GM23338 (cell line): Measurements from ENCODE around the gene MTAP. TPM values are rescaled to one million over a fixed set of nuclear protein-coding genes. Genes with fewer than 3 reads are reported as not detected.

Experiments
- ATAC-seq: fragments of 200-7000 bp; cut with Tn5 transposase; 3 replicates; pipeline ENCODE4 v1.9.1; 2020
- DNase-seq: peaks from one replicate; pipeline ENCODE4 v3.0.0-alpha.2; 2015; ENCODE audit warnings: low spot score
- H2AFZ ChIP-seq: fragments of 200-600 bp; sonication (generic); 2 replicates; pipeline ENCODE4 v1.8.0; 2016; ENCODE audit warnings: antibody characterized with exemption, mild to moderate bottlenecking, moderate library complexity
- H3F3A ChIP-seq: fragments of 200-600 bp; sonication (generic); replicated peaks from 2 replicates; pipeline ENCODE4 v1.8.0; 2017; ENCODE audit warnings: antibody characterized with exemption, mixed run types, low read depth
- H3K27ac ChIP-seq: fragments of 200-600 bp; sonication (generic); 2 replicates; pipeline ENCODE4 v1.6.1; 2016; ENCODE audit warnings: low read depth
- H3K27me3 ChIP-seq: fragments of 200-600 bp; sonication (generic); 2 replicates; pipeline ENCODE4 v1.8.0; 2016; ENCODE audit warnings: mild to moderate bottlenecking, mixed run types, moderate library complexity; ENCODE audit not compliant: insufficient read depth
- H3K36me3 ChIP-seq: fragments of 200-600 bp; sonication (generic); 2 replicates; pipeline ENCODE4 v1.8.0; 2016; ENCODE audit warnings: mild to moderate bottlenecking; ENCODE audit not compliant: insufficient read depth
- H3K4me1 ChIP-seq: fragments of 200-600 bp; sonication (generic); 2 replicates; pipeline ENCODE4 v1.8.0; 2016; ENCODE audit warnings: mild to moderate bottlenecking, moderate library complexity; ENCODE audit not compliant: insufficient read depth
- H3K4me2 ChIP-seq: fragments of 200-600 bp; sonication (generic); 2 replicates; pipeline ENCODE4 v1.7.1; 2017; ENCODE audit warnings: mixed run types
- H3K4me3 ChIP-seq: fragments of 200-600 bp; sonication (generic); 2 replicates; pipeline ENCODE4 v1.6.1; 2016; ENCODE audit warnings: mixed run types
- H3K79me2 ChIP-seq: fragments of 200-600 bp; sonication (generic); replicated peaks from 2 replicates; pipeline ENCODE4 v1.8.0; 2017; ENCODE audit warnings: mild to moderate bottlenecking; ENCODE audit not compliant: insufficient read depth
- H3K9me2 ChIP-seq: fragments of 200-600 bp; sonication (generic); 2 replicates; pipeline ENCODE4 v1.8.0; 2017; ENCODE audit not compliant: insufficient read depth
- H4K20me1 ChIP-seq: fragments of 200-600 bp; sonication (generic); replicated peaks from 2 replicates; pipeline ENCODE4 v1.8.0; 2017; ENCODE audit warnings: mild to moderate bottlenecking; ENCODE audit not compliant: insufficient read depth
- H3K27ac Mint-ChIP-seq: 2 replicates; pipeline ENCODE4 v1.8.0; 2020; ENCODE audit warnings: inconsistent platforms, mild to moderate bottlenecking, moderate library complexity, mixed read lengths
- H3K27me3 Mint-ChIP-seq: 3 replicates; pipeline ENCODE4 v1.8.0; 2022; ENCODE audit warnings: low read depth, mild to moderate bottlenecking, moderate library complexity, mixed read lengths, inconsistent platforms; ENCODE audit not compliant: insufficient read depth, poor library complexity
- H3K36me3 Mint-ChIP-seq: 3 replicates; pipeline ENCODE4 v1.8.0; 2021; ENCODE audit warnings: low read depth, mild to moderate bottlenecking, inconsistent platforms, moderate library complexity, mixed read lengths
- H3K4me1 Mint-ChIP-seq: 3 replicates; pipeline ENCODE4 v1.8.0; 2020; ENCODE audit warnings: mild to moderate bottlenecking, inconsistent platforms, mixed read lengths
- H3K4me3 Mint-ChIP-seq: 3 replicates; pipeline ENCODE4 v1.8.0; 2021; ENCODE audit warnings: moderate library complexity, mild to moderate bottlenecking, inconsistent platforms, mixed read lengths
- H3K9me3 Mint-ChIP-seq: 3 replicates; pipeline ENCODE4 v1.8.0; 2020; ENCODE audit warnings: moderate library complexity, mild to moderate bottlenecking, inconsistent platforms, mixed read lengths
- CREB1 ChIP-seq: fragments of 250-450 bp; sonication (Bioruptor Pico); IDR thresholded peaks from 2 replicates; pipeline ENCODE4 v1.5.0; 2020; ENCODE audit warnings: low read depth, mild to moderate bottlenecking, moderate library complexity
- EZH2phosphoT487 ChIP-seq: fragments of 200-600 bp; sonication (generic); IDR thresholded peaks from one replicate; pipeline ENCODE4 v1.8.1; 2018; ENCODE audit warnings: antibody characterized with exemption; ENCODE audit not compliant: unreplicated experiment
- JUNB ChIP-seq: IDR thresholded peaks from one replicate; pipeline ENCODE4 v1.6.1; 2016; ENCODE audit warnings: antibody characterized with exemption; ENCODE audit not compliant: unreplicated experiment
- NANOG ChIP-seq: IDR thresholded peaks from 2 replicates; pipeline ENCODE4 v1.6.1; 2016; ENCODE audit warnings: antibody characterized with exemption, borderline replicate concordance
- STAT1 ChIP-seq: IDR thresholded peaks from one replicate; pipeline ENCODE4 v1.6.1; 2016; ENCODE audit warnings: antibody characterized with exemption; ENCODE audit not compliant: unreplicated experiment
- ZNF114 ChIP-seq: fragments of 250-450 bp; sonication (Bioruptor Pico); IDR thresholded peaks from 2 replicates; pipeline ENCODE4 v1.5.0; 2020; ENCODE audit warnings: mild to moderate bottlenecking, moderate library complexity
- polyA plus RNA-seq: library from polyadenylated mRNA; unstranded; fragments of >200 nt; fragmentation: Nextera tagmentation; extraction: Ambion mirVana; gene quantifications from 2 replicates; pipeline ENCODE4 v1.2.1, GENCODE V29; 2016
- total RNA-seq: library from RNA; depleted of rRNA; stranded (reverse); fragments of >200 nt; shearing (Covaris generic); gene quantifications from 2 replicates; pipeline ENCODE4 v1.2.3, GENCODE V29; 2014
- TF ChIP-seq, protein P1 (sequence below): IDR thresholded peaks from one replicate; pipeline ENCODE4 v1.6.1; 2018; ENCODE audit warnings: antibody characterized with exemption; ENCODE audit not compliant: unreplicated experiment
- TF ChIP-seq, protein P2 (sequence below): IDR thresholded peaks from 2 replicates; pipeline ENCODE4 v1.6.1; 2016; ENCODE audit warnings: antibody characterized with exemption

Gene MTAP
- total and polyA plus RNA-seq, 2 experiments from 2014 or later: 61.8 to 70.0 TPM

DNA sequence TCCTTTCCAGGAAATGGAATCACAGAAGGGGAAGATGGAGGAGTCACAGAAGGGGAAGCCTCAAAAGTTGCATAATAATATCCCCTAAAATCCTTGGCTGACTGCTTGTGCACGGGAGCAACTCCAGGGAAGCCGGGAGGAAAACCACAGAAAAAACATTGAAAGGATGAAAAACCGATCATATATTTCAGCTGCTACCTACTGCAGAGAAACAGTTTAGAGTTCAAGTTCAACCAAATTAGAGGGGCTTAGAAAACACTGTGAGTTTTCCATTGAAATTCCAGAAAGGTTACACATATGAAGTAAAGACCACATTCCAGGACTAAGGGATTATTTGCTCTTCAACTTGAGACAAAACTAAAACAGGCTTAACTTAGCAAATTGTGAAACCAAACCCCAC lies 37.6 kb upstream of the MTAP start:
- ATAC-seq: no peak
- H3K27me3 ChIP-seq: peaks cover 79% of the 10 kb centered on the region
- no peaks in the 10 kb centered on the region for H3K36me3 Mint-ChIP-seq
- no peak for TF ChIP-seq ZNF114 (CRISPR knock-in tag)
- no peak for TF ChIP-seq JUNB
- TF ChIP-seq, protein P1, sequence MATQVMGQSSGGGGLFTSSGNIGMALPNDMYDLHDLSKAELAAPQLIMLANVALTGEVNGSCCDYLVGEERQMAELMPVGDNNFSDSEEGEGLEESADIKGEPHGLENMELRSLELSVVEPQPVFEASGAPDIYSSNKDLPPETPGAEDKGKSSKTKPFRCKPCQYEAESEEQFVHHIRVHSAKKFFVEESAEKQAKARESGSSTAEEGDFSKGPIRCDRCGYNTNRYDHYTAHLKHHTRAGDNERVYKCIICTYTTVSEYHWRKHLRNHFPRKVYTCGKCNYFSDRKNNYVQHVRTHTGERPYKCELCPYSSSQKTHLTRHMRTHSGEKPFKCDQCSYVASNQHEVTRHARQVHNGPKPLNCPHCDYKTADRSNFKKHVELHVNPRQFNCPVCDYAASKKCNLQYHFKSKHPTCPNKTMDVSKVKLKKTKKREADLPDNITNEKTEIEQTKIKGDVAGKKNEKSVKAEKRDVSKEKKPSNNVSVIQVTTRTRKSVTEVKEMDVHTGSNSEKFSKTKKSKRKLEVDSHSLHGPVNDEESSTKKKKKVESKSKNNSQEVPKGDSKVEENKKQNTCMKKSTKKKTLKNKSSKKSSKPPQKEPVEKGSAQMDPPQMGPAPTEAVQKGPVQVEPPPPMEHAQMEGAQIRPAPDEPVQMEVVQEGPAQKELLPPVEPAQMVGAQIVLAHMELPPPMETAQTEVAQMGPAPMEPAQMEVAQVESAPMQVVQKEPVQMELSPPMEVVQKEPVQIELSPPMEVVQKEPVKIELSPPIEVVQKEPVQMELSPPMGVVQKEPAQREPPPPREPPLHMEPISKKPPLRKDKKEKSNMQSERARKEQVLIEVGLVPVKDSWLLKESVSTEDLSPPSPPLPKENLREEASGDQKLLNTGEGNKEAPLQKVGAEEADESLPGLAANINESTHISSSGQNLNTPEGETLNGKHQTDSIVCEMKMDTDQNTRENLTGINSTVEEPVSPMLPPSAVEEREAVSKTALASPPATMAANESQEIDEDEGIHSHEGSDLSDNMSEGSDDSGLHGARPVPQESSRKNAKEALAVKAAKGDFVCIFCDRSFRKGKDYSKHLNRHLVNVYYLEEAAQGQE: no peak
- no peak for TF ChIP-seq STAT1
- TF ChIP-seq EZH2phosphoT487: no peak
- H3K4me2 ChIP-seq: no peak overlapping the region
- no peak overlapping the region for H3K4me3 Mint-ChIP-seq
- no peaks in the 10 kb centered on the region for H4K20me1 ChIP-seq
- no peaks in the 10 kb centered on the region for H3K4me1 Mint-ChIP-seq
- H3K79me2 ChIP-seq: no peaks in the 10 kb centered on the region
- H2AFZ ChIP-seq: no peak overlapping the region
- H3K9me3 Mint-ChIP-seq: no peaks in the 10 kb centered on the region
- DNase-seq: no peak
- H3K9me2 ChIP-seq: no peaks in the 10 kb centered on the region
- no peaks in the 10 kb centered on the region for H3F3A ChIP-seq
- H3K4me1 ChIP-seq: no peaks in the 10 kb centered on the region
- no peaks in the 10 kb centered on the region for H3K36me3 ChIP-seq
- no peak overlapping the region for H3K27ac ChIP-seq
- H3K27ac Mint-ChIP-seq: no peak overlapping the region
- H3K4me3 ChIP-seq: no peak overlapping the region
- H3K27me3 Mint-ChIP-seq: peaks cover 23% of the 10 kb centered on the region

DNA sequence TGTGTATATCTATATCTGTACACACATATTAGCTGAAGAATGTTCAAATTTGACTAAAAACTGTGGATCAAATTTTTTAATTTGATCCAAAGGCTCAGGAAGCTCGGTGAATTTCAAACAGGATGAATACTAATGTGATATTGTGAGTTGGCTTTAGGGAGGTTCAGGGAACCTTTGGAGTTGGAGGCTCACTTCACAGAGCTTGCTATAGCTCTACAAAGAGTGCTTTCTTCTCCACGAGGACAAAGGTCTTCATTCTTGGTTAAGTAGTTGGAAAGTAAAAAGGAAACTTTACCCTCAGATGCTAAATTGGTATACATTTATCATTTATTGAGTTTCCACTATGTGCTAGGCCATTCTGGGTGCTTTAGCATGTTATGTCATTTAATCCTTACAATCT lies 36.3 kb upstream of the MTAP start:
- H4K20me1 ChIP-seq: no peaks in the 10 kb centered on the region
- H3K27me3 Mint-ChIP-seq: peaks cover 17% of the 10 kb centered on the region
- no peaks in the 10 kb centered on the region for H3K36me3 Mint-ChIP-seq
- H3K27ac ChIP-seq: no peak overlapping the region
- H3K4me3 Mint-ChIP-seq: no peak overlapping the region
- no peaks in the 10 kb centered on the region for H3K79me2 ChIP-seq
- H3K4me2 ChIP-seq: no peak overlapping the region
- no peaks in the 10 kb centered on the region for H3K36me3 ChIP-seq
- ATAC-seq (no peak), DNase-seq (no peak)
- no peak overlapping the region for H3K27ac Mint-ChIP-seq
- no peaks in the 10 kb centered on the region for H3K9me3 Mint-ChIP-seq
- H3F3A ChIP-seq: no peaks in the 10 kb centered on the region
- peaks cover 70% of the 10 kb centered on the region for H3K27me3 ChIP-seq
- TF ChIP-seq CREB1 (CRISPR knock-in tag) (no peak), EZH2phosphoT487 (no peak), STAT1 (no peak), NANOG (no peak)
- TF ChIP-seq, protein P2, sequence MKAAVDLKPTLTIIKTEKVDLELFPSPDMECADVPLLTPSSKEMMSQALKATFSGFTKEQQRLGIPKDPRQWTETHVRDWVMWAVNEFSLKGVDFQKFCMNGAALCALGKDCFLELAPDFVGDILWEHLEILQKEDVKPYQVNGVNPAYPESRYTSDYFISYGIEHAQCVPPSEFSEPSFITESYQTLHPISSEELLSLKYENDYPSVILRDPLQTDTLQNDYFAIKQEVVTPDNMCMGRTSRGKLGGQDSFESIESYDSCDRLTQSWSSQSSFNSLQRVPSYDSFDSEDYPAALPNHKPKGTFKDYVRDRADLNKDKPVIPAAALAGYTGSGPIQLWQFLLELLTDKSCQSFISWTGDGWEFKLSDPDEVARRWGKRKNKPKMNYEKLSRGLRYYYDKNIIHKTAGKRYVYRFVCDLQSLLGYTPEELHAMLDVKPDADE: no peak
- no peaks in the 10 kb centered on the region for H3K4me1 Mint-ChIP-seq
- no peak overlapping the region for H3K4me3 ChIP-seq
- H3K9me2 ChIP-seq: no peaks in the 10 kb centered on the region
- no peak overlapping the region for H2AFZ ChIP-seq
- H3K4me1 ChIP-seq: no peaks in the 10 kb centered on the region
